ENCODE results near the gene SEMA7A.

Gene SEMA7A

GRCh38 chr15:74415966-74416916 is 17.5 kb downstream of the SEMA7A start:
- no peak overlapping the region for H3K4me3 ChIP-seq (ENCODE audit: low read depth, low read length)
- ChIA-PET POLR2A (interaction anchor here (2.1 kb wide), 1 partner anchor 11 kb away, joined by 5 read pairs; no protein-coding TSS in a partner anchor), CTCF (interaction anchor here (1.6 to 40.9 kb wide), 2 partner anchors 14 to 34 kb away, joined by 3 to 1700 read pairs; partner anchors contain the start of gene CYP11A1)
- no peak for DNase-seq (ENCODE audit: low read depth, low spot score)
- TF ChIP-seq, protein P1, sequence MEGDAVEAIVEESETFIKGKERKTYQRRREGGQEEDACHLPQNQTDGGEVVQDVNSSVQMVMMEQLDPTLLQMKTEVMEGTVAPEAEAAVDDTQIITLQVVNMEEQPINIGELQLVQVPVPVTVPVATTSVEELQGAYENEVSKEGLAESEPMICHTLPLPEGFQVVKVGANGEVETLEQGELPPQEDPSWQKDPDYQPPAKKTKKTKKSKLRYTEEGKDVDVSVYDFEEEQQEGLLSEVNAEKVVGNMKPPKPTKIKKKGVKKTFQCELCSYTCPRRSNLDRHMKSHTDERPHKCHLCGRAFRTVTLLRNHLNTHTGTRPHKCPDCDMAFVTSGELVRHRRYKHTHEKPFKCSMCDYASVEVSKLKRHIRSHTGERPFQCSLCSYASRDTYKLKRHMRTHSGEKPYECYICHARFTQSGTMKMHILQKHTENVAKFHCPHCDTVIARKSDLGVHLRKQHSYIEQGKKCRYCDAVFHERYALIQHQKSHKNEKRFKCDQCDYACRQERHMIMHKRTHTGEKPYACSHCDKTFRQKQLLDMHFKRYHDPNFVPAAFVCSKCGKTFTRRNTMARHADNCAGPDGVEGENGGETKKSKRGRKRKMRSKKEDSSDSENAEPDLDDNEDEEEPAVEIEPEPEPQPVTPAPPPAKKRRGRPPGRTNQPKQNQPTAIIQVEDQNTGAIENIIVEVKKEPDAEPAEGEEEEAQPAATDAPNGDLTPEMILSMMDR (IDR thresholded peaks at IDR 0.05; ENCODE audit: insufficient read depth, low read length, missing control alignments): no peak

GRCh38 chr15:74414603-74415338 is 19.0 kb downstream of the SEMA7A start:
- TF ChIP-seq, protein P1 (IDR thresholded peaks at IDR 0.05; ENCODE audit: insufficient read depth, low read length, missing control alignments): no peak
- no peak for DNase-seq (ENCODE audit: low read depth, low spot score)
- H3K4me3 ChIP-seq (ENCODE audit: low read depth, low read length): no peak overlapping the region
- CTCF ChIA-PET: interaction anchor here (0.6 kb wide), 1 partner anchor 17 kb away, joined by 3 read pairs; no protein-coding TSS in a partner anchor
- POLR2A ChIA-PET: no interaction called here

DNA sequence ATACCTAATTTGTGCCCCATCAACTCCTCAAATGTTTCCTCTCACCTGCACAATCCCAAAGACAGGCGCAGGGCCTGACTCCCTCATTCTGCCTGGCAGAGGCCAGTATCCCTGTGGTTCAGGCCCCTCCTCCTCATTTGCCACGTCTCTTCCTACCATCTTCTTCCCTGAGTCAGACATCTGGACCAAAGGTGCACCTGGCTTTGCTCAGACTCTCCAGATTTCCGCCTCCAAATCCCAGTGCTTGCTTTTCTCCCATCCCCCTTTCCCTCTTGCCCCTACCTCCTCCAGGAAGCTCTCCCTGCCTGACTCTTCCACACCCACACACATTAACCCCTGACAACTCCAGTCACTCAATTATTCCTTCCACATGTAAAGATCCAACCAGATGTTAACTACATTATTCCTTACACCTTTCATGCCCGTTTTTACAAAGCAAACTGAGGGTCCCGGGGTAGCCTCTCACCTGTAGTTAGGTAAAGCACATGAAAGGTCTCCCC is 19.6 kb downstream of the SEMA7A start:
- TF ChIP-seq, protein P1 (IDR thresholded peaks at IDR 0.05; ENCODE audit: insufficient read depth, low read length, missing control alignments): no peak
- ChIA-PET POLR2A (no interaction called here), CTCF (interaction anchor here (0.6 to 1.5 kb wide), 2 partner anchors 18 to 31 kb away, joined by 3 read pairs; no protein-coding TSS in a partner anchor)
- no peak for DNase-seq (ENCODE audit: low read depth, low spot score)
- no peak overlapping the region for H3K4me3 ChIP-seq (ENCODE audit: low read depth, low read length)

GRCh38 chr15:74413350-74414080 is 20.2 kb downstream of the SEMA7A start:
- TF ChIP-seq, protein P1 (IDR thresholded peaks at IDR 0.05; ENCODE audit: insufficient read depth, low read length, missing control alignments): no peak
- POLR2A ChIA-PET: no interaction called here
- no peak overlapping the region for H3K4me3 ChIP-seq (ENCODE audit: low read depth, low read length)
- CTCF ChIA-PET: interaction anchor here (1.5 kb wide), 2 partner anchors 26 to 31 kb away, joined by 3 read pairs; no protein-coding TSS in a partner anchor
- no peak for DNase-seq (ENCODE audit: low read depth, low spot score)

GRCh38 chr15:74412159-74412558 is 21.6 kb downstream of the SEMA7A start:
- POLR2A ChIA-PET: interaction anchor here (0.7 kb wide), 1 partner anchor 22 kb away, joined by 4 read pairs; no protein-coding TSS in a partner anchor
- no peak for DNase-seq (ENCODE audit: low read depth, low spot score)
- no peak overlapping the region for H3K4me3 ChIP-seq (ENCODE audit: low read depth, low read length)
- TF ChIP-seq, protein P1 (IDR thresholded peaks at IDR 0.05; ENCODE audit: insufficient read depth, low read length, missing control alignments): no peak
- CTCF ChIA-PET: interaction anchor here (1.0 to 1.8 kb wide), 5 partner anchors 9 to 30 kb away, joined by 3 to 6 read pairs (median 4); no protein-coding TSS in a partner anchor
